Lung (tissue), 12 donors: Measurements from ENCODE around the gene PEAR1. TPM values are rescaled to one million over a fixed set of nuclear protein-coding genes. Genes with fewer than 3 reads are reported as not detected.

Experiments
- ATAC-seq: fragments of 200-7000 bp; cut with Tn5 transposase; one replicate; pipeline ENCODE4 v1.9.1; 2020; ENCODE audit warnings: moderate number of reproducible peaks; ENCODE audit not compliant: insufficient read depth, low FRiP score
- DNase-seq, 3 donors: peaks; one replicate each; pipeline ENCODE4 v3.0.0-alpha.2; 2013 to 2017
- H3K27ac ChIP-seq, 2 donors: one replicate each; pipeline ENCODE4 v1.5.1; 2013; ENCODE audit warnings: mild to moderate bottlenecking in 2 of 2, moderate library complexity in 2 of 2, control low read depth in 1 of 2, inconsistent platforms in 1 of 2, low read depth in 1 of 2, low read length in 1 of 2
- H3K27me3 ChIP-seq, 3 donors: one replicate each; pipeline ENCODE4 v1.5.1; 2013; ENCODE audit warnings: low read length in 2 of 3; ENCODE audit not compliant: control insufficient read depth in 3 of 3, insufficient read depth in 3 of 3
- H3K36me3 ChIP-seq, 4 donors: one replicate each; pipeline ENCODE4 v1.5.1; 2013; ENCODE audit warnings: low read length in 4 of 4, mild to moderate bottlenecking in 1 of 4, moderate library complexity in 1 of 4; ENCODE audit not compliant: control insufficient read depth in 4 of 4, insufficient read depth in 4 of 4
- H3K4me1 ChIP-seq, 5 donors: one replicate each; pipeline ENCODE4 v1.5.1; 2013; ENCODE audit warnings: low read length in 5 of 5, mild to moderate bottlenecking in 2 of 5, moderate library complexity in 1 of 5; ENCODE audit not compliant: control insufficient read depth in 5 of 5, insufficient read depth in 5 of 5
- H3K4me3 ChIP-seq: one replicate; pipeline ENCODE4 v1.5.1; 2013; ENCODE audit warnings: mild to moderate bottlenecking, control low read depth, moderate library complexity
- H3K9ac ChIP-seq, 2 donors: one replicate each; pipeline ENCODE4 v1.5.1; 2013; ENCODE audit warnings: low read length in 2 of 2, control low read depth in 1 of 2; ENCODE audit not compliant: insufficient read depth in 1 of 2
- H3K9me3 ChIP-seq, 4 donors: one replicate each; pipeline ENCODE4 v1.5.1; 2013; ENCODE audit warnings: low read length in 3 of 4, mild to moderate bottlenecking in 1 of 4, moderate library complexity in 1 of 4; ENCODE audit not compliant: control insufficient read depth in 4 of 4, insufficient read depth in 3 of 4
- CTCF ChIP-seq: IDR thresholded peaks from 2 replicates; pipeline ENCODE4 v1.5.1; 2012; ENCODE audit warnings: mild to moderate bottlenecking; ENCODE audit errors: control extremely low read depth, extremely low read depth
- WGBS, 2 donors: extraction: QIAGEN DNeasy Blood & Tissue Kit; methylation state at CpG; one replicate each; pipeline ENCODE4 v1.1.7; 2013; 5-methylcytosine and 5-hydroxymethylcytosine counted together
- polyA plus RNA-seq, 2 donors: library from polyadenylated mRNA; stranded (reverse); fragments of 200-250 nt; gene quantifications; one replicate each; pipeline ENCODE4 v1.2.1, GENCODE V29; 2013
- total RNA-seq, 2 donors: library from RNA; depleted of rRNA in 1 of 2; stranded (reverse); fragments of >200 nt in 1 of 2; gene quantifications; one replicate each; pipeline ENCODE4 v1.2.1, GENCODE V29; 2014 to 2021
- donor health status: control.
- donor health status: control.
- donor health status: Bipolar disorder and iron deficiency.
- donor health status: healthy.
- donor health status: DM: yes; HTN: yes; CAD: no.

The PEAR1 gene
- total and polyA plus RNA-seq, 4 donors: 7.6 to 15.3 (median 12.9) TPM

- Histone ChIP-seq H3K9ac (no peak overlapping the region), H3K4me3 (no peak overlapping the region), H3K9me3 (no peaks in the 10 kb centered on the region), H3K36me3 (no peaks in the 10 kb centered on the region), H3K27ac (no peak overlapping the region), H3K27me3 (peaks cover 3 to 55% (median 24%) of the 10 kb centered on the region in 3 donors), H3K4me1 (peaks cover 0 to 14% (median 4%) of the 10 kb centered on the region in 5 donors)
- 80 to 86% methylated on average over 17 of the region's 17 CpGs for WGBS, 2 donors
- no peak for DNase-seq
- TF ChIP-seq CTCF: no peak
- ATAC-seq: no peak
These were observed 41.6 kb upstream of the PEAR1 start for GRCh38 chr1:156851779-156852417.

GRCh38 chr1:156852418-156852874 lies 41.1 kb upstream of the PEAR1 start:
- Histone ChIP-seq H3K27ac (no peak overlapping the region), H3K9me3 (no peaks in the 10 kb centered on the region), H3K4me3 (no peak overlapping the region), H3K4me1 (peaks cover 0 to 14% (median 4%) of the 10 kb centered on the region in 5 donors), H3K27me3 (peaks cover 3 to 55% (median 24%) of the 10 kb centered on the region in 3 donors), H3K9ac (no peak overlapping the region), H3K36me3 (no peaks in the 10 kb centered on the region)
- 43 to 70% methylated on average over 9 of the region's 9 CpGs for WGBS, 2 donors
- DNase-seq (peak; percentile 72 to 85 (median 81)), ATAC-seq (no peak)
- no peak for TF ChIP-seq CTCF

GRCh38 chr1:156853761-156854160 lies 39.8 kb upstream of the PEAR1 start:
- WGBS, 2 donors: 92 to 93% methylated on average over 19 of the region's 19 CpGs
- Histone ChIP-seq H3K9ac (no peak overlapping the region), H3K27ac (no peak overlapping the region), H3K4me1 (peaks cover 0 to 14% (median 4%) of the 10 kb centered on the region in 5 donors), H3K4me3 (no peak overlapping the region), H3K27me3 (peaks cover 3 to 52% (median 22%) of the 10 kb centered on the region in 3 donors), H3K9me3 (no peaks in the 10 kb centered on the region), H3K36me3 (no peaks in the 10 kb centered on the region)
- DNase-seq (no peak), ATAC-seq (no peak)
- no peak for TF ChIP-seq CTCF

GRCh38 chr1:156854634-156855033 lies 38.9 kb upstream of the PEAR1 start:
- WGBS, 2 donors: 60% methylated on average over 3 of the region's 3 CpGs
- Histone ChIP-seq H3K27ac (no peak overlapping the region), H3K9me3 (no peaks in the 10 kb centered on the region), H3K4me1 (peaks cover 0 to 20% (median under 1%) of the 10 kb centered on the region in 5 donors), H3K36me3 (no peaks in the 10 kb centered on the region), H3K4me3 (no peak overlapping the region), H3K9ac (no peak overlapping the region), H3K27me3 (peaks cover 0 to 49% (median 20%) of the 10 kb centered on the region in 3 donors)
- ATAC-seq: no peak
- no peak for TF ChIP-seq CTCF
- no peak for DNase-seq
